GM21717 (cell line): ENCODE measurements around the gene RAD51B.

ENCODE experiments used
- ATAC-seq: cut with Tn5 transposase; IDR thresholded peaks from one replicate; pipeline ENCODE4 v1.9.1; 2021; ENCODE audit warnings: mild to moderate bottlenecking, moderate library complexity; ENCODE audit not compliant: unreplicated experiment

The RAD51B gene

DNA sequence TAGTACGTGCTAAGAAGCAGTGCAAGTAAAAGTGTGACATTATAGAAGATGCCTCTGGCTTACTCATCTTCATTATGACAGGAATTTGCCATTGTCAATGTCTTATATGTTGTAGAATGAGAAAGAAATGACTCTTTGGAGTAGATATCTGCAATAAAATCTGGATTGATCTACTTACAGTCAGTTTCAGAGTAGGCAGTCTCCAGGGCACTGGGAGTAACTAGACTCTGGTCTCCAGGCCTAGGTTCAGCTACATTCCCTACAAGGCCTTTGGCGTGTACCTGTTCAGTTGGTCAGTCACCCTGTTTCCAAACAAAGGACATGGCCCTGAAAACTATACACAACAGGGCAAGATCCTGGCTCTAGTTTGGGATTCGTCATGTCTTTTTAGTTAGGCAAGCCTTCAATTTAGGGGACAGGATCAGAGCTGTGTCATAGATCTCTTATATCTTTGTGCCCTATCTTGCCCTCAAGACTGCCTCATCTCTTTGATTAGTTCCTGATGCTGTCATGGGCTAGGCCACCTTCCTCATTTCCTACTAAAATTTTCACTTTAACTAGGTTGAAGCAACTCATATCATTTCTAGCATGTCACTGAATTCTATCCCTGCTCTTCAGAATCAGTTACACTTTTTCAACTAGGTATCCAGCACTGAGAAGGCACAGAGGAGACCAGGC, 410.0 kb downstream of the RAD51B start:
- ATAC-seq = no peak

DNA sequence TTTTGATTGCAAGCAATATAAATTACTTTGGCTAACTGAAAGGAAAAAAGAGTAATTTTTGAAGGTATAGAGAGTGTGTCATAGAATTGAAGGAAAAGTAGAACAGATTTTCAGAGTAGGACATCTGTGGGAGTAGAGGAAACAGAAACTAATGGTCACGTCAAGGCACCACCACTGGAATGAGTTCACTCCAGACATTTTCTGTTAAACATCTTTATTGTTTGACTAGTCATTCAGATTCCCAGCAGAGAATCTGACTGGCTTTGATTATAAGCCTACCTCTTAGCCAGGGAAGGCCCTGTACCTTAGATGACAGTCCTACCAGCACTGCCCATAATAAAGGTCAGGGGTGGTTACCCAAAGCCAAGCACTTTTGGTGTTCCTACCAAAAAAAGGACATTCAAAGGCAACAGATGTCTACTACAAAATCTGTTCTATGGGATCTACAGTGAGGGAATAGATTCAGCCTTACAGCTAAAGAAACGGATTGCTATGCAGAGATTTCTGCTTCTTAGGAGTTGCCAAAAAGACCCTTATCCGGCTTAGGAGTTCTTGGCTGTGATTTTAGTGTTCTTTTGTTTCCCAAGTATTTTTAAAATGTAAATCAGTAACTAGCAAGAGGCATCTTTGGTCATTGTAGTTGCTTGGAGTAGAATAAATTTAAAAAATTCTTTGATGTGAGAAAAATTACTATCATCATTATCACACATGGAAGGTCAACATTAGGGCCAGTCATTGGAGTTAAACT, 410.8 kb downstream of the RAD51B start:
- ATAC-seq = no peak

DNA sequence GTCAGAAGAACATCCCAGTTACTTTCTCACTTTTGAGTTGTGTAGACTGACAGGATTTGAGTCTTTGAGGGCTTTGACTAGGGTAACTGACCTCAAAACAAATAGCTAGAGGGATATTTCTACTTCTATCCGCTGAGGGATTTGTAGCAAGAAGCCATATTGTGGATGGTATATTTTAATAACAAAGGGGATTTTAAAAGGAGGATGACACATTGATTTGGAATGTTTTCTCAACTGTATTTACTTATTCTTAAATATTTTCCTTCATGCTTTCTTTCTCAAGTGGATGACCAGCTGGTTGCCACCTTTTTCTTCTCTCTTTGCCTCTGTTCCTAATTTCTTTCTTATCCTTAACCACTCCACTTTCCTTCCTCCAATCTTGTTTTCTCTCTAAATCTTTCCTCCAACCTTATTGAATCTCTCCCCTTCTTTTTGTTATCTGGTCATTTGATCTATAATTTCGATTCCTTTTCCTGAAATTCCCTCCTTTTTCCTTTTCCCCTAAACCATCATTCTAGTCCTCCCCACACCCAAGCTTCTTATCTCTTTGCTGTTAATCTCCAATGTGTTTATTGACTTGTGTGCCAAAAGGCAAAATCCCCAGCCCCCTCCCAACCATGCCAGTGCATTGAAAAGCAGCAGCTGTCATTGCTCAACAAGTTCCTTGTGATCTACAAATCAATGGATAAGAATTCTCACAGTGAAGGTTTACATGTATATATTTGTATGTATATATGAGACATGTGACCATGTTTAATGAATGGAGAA, 411.6 kb downstream of the RAD51B start:
- ATAC-seq = no peak

DNA sequence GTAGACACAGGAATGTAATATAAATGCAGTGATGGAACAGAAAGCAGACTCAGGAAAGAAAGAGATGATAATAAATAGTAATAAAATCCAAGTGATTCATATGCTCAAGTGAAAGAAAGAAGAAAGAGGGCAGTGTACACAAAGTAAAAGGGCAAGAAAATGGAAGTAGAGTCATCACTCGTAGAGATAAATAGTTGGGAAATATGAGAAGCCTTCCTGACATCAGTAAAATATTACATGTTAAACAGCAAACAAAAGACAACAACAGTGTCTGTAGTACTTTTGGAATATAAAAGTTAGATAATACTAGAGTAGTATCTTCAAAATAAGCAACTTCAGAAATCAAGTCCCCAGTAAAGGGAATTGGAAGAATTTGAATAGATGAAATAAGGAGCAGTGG, 412.3 kb downstream of the RAD51B start:
- ATAC-seq = no peak

DNA sequence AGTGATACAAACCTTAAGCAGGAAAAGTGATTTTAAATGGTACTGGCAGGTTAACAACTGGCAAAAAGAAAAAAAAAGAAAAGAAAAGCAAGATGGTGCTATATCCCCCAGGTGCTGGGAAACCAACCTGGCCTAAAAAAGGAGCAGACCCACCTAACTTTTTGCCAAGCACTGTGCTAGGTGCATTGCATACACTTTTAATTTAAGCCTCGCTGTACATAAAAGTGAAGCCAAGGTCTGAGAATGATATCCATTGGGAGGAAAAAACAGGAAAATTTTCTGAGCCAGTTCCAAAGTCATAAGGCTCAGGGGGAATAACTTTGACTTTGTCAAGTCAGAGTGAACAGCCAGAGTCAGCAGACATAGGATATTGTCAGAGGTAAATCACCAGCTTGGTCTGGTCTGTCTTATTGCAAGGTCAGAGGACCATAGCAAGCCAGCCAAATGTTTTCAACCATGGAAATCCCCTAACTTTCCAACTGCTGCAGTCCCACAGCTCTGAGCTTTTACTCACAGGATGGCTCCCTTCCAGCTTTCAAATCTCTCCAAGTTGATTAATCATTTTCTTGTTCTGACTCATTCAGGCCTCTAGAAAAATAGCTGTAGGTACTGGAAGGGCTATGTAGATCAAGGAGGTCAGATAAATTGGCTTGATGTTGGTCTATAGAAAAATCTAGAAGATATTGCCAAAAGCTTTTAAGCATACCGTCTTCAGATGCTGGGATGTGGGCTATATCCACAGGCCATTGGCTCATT, 412.9 kb downstream of the RAD51B start:
- peak; percentile 80 for ATAC-seq

DNA sequence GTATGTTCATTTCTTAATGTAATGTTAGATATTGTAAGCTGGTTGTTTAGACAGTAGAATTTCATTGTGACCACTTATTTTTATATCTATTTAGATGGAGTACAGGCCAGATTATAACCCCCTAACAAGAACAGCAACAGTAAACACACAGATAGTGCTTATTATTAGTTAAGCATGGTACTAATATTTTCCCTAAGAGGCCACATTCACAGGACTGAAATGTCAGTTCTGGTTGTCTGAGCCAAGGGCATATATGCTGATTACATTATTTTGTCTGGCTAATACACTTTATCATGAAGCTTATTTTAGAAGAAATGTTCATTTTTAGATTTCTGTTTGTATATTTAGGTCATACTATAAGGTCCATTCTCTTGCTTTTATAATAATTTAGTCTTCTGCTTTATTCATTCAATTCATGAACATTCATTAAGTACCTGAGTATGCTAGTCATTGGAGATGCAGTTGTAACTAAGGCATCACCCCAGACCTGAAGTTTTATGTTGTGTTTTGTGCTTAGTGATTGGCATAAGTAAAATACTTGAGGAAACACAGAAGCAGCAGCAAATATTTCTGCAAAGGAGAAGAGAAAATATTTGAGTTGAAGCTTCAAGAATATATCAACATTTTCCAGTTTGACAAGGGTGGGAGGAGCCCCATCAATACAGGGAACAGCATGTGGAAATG, 413.7 kb downstream of the RAD51B start:
- ATAC-seq = no peak

DNA sequence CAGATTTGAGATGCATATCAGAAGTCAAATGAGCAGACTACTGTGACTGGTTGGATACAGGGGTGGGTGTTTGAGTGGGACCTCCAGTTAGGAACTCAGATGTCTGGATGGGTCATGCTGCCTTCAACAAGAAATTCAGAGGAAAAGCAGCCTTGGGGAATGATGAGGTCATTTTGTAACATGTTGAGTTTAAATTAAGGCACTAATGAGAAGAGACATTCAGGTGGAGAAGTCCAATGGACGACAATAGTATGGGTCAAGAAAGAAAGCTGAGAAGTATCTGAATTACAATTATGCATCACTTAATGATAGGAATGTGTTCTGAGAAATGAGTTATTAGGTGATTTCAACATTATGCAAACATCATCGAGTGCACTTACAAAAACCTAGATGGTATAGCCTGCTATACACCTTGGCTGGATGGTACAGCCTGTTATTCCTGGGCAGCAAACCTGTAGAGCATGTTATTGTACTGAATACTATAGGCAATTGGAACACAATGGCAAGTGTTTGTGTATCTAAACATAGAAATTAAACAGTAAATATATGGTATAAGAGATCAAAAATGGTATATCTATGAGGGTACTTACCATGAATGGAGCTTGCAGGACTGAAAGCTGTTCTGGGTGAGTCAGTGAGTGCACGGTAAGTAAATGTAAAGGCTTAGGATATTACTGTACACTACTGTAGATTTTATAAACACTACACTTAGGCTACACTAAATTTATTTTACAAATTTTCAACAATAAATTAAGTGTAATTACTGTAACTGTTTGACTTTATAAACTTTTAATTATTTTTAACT, 414.7 kb downstream of the RAD51B start:
- ATAC-seq = no peak

DNA sequence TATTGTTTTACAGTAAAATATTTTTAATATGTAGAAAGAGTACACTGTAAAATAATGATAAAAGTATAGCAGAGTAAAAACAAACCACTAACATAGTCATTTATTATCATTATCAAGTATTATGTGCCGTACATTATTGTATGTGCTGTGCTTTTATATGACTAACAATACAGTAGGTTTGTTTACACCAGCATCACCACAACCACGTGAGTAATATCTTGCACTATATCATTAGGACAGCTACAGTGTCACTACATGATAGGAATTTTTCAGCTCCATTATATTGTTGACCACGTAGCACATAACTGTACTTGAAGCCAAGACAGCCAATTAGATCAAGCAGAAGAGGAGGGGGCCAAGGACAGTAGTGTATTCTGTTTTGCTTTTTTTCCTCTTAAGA, 415.4 kb downstream of the RAD51B start:
- no peak for ATAC-seq

DNA sequence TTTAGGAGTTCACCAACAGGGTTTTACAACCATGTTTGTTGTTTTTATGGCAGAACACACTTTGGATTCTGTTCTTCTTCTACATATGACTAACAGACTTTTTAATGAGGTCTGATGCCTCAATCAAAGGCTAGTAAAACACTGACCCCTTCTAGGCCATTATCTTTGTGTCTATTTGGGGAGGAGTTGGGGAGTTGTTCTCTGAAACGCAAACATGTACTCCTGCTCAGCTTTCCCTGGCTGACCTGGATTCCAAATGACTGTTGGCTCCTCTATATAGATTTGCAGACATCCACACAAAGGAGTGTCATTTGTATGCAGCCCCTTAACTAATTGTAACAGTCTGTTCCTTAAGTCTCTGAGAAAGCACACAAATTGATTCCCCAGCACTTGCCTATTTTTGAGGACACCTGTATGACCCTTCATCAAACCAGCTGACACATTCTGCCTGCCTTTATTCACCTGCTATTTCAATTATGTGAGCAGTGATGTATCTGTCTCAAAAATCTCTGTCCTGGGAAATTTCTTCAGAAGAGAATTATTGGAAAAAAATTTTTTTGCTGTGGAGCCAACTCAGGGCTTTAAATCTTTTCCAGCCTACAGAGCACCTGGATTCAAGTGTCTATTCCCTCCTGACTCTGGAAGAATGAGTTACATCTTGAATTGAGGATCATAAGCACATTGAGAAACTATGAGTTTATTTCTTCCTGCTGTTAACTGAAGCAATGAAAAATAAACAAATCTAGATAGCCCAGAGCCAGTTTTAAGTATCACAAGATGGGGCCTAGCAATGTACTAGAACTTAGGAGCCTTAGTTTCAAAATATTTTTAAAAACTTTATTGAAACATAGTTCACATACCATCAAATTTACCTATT, 417.2 kb downstream of the RAD51B start:
- no peak for ATAC-seq

DNA sequence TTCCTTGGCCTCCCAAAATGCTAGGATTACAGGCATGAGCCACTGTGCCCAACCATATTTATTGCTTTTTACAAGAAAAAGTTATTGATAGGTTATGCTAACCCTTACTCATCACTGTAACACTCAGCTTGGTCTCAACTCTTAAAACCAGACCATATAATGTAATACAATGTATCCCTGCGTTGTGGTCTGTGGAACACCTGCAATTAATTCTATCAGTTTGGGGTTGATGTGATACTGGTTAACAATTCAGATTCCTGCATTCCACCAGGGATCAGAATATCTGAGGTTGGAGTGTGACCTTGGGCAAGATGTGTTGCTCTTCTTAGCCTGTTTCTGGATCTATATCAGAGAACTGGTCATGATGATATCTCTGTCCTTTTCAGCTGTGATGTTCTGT, 419.0 kb downstream of the RAD51B start:
- ATAC-seq = no peak

DNA sequence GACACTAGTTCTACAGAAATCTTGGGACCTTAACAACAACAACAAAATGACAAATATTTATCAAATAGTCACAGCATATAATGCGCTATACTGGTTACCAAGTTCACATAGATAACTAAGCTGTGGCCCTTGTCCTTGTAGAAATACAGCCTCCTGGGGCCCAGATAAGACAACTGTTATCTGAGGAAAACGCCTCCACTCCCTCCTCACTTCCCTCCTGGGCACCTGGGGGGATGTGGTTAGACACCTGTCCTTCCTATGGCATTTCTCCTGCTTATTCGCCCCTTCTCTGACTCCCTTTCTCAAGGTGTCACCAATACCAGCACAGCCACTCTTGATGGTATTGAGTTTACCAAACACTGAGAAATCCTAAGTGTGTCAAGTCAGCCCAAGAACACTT, 419.4 kb downstream of the RAD51B start:
- ATAC-seq = no peak

DNA sequence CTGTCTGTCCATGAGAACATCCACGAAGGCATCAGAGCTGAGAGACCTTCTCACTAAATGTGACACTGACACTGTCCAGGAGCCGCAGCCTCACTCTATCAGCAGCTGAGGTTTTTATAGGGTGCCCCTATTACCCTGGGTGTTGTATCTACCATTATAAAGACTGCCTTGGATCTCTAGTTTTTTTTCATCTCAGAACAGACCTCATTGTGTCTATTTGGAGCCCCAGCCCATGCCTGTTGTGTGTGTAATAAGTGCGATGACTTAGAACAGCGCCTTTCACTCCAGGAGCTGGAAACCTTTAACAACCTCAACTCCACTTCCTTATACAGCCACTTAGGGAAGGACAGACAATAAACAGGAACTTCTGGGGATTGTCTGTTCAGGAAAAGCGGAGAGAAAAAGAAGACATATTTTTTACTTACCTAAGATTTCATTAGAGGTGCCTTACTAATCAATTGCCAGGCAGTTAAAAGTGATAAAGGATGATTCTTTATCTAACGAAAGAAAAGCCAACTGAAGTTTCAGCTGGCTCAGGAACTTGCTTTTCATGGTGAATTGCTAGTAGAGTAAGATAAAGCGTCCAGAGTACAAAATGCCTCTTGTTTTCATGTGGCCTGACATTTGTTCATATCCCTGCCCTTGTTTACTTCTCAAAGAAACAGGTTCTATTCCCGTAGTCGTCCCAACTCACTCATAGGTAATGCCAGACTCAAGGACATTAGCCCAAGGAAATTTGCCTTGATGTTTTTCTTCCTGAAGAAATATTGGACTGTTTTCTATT, 420.6 kb downstream of the RAD51B start:
- no peak for ATAC-seq

DNA sequence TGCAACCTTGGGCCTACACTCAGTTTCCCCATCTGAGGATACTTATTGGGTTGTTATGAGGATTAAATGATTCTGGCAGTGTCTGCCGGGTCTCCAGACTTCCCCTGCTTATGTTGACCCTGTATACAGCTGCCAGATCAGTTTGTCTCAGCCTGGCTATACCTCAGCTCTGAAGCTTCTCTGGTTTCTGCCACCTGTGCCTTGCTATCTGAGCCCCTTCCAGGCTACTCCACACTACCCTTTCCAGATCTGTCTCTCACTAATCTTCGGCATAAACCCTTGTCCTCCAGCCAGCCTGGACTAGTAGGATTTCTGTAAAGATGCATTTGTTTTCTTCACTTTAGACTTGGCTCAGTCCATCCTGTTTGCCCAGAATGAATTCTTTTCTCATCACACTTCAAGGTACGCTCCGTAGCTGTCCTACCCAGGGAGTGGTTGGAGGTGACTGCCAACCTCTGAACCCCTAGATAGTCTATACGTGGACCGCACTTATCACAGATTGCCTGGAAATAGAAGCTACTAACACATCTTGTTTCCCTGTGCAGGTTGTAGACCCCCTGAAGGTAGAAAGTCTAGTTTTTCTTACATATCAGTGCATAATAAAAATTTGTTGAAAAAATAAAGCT, 422.4 kb downstream of the RAD51B start:
- ATAC-seq = no peak

DNA sequence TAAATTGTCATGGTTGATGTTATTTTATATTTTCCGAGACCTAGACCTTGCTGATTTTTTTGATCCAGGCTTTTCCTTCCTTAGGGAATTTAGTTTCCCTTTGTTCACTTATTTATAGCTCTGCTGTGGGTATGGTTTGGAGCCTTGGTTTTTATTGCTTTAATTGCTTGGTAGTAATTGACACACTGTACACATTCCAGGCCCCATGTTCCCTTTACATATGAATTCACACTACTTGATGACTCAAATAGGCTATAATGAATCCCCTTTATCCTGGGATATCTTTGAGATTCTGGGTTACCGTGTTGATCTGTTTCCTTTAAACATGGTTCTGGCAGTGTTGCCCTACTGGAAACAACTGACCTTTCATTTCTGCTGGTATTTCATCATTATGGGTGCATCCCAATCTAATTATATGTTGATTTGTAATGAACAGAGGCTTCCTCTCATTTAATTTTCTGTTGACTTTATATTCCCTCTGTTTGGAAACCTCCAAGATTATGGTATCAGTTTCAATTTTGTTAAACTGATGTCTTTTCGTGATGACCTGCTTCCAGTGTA, 424.0 kb downstream of the RAD51B start:
- no peak for ATAC-seq

DNA sequence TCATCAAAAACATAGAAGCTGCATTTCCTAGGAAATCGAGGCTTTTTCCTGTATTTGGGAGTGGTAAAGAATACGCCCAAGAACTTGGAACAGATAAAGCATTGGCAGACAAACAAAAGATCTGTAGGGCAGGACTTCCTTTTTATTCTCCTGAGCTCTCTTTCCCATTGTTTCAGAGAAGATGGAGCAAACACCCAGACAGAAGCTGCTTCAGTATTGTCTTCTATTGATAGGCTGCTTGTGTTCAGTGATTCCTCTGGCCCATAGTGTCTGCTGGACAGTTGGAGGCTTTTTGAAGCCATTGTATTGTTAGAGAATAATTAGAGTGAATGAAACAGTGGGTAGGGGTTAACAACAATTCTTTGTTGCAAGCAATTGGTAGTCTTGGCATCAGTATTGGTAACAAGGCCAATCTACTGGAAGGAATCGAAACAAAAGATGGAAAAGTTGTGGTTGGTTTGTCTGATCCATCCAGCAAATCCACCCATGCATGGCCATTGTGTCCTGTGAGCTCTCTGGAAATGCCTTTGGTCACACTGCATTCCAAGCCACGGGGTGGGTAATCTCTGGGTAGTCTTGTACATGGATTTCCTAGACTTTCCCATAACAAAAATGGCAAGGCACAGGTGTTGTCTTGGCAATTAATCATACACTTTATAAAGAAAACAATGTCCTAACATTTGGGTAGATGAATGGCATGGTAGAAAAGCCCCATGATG, 424.8 kb downstream of the RAD51B start:
- ATAC-seq = no peak
